ENCODE data around the gene NCAPD2.

The NCAPD2 gene

GRCh38 chr12:6560501-6561205, 66.8 kb downstream of the NCAPD2 start:
- DNase-seq (ENCODE audit: extremely low spot score): no peak
- CTCF ChIA-PET: interaction anchor here (0.8 to 20.9 kb wide), 3 partner anchors 10 to 21 kb away, joined by 3 to 280 read pairs (median 6); partner anchors contain the start of gene GAPDH
- POLR2A ChIA-PET: interaction anchor here (0.5 to 0.7 kb wide), 2 partner anchors 21 to 74 kb away, joined by 3 to 6 read pairs; no protein-coding TSS in a partner anchor
- TF ChIP-seq, protein P1, sequence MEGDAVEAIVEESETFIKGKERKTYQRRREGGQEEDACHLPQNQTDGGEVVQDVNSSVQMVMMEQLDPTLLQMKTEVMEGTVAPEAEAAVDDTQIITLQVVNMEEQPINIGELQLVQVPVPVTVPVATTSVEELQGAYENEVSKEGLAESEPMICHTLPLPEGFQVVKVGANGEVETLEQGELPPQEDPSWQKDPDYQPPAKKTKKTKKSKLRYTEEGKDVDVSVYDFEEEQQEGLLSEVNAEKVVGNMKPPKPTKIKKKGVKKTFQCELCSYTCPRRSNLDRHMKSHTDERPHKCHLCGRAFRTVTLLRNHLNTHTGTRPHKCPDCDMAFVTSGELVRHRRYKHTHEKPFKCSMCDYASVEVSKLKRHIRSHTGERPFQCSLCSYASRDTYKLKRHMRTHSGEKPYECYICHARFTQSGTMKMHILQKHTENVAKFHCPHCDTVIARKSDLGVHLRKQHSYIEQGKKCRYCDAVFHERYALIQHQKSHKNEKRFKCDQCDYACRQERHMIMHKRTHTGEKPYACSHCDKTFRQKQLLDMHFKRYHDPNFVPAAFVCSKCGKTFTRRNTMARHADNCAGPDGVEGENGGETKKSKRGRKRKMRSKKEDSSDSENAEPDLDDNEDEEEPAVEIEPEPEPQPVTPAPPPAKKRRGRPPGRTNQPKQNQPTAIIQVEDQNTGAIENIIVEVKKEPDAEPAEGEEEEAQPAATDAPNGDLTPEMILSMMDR (IDR thresholded peaks at IDR 0.05; ENCODE audit: control extremely low read depth, extremely low read depth, low read depth, missing control alignments): no peak

- TF ChIP-seq, protein P1 (IDR thresholded peaks at IDR 0.05; ENCODE audit: control extremely low read depth, extremely low read depth, low read depth, missing control alignments): no peak
- DNase-seq (ENCODE audit: extremely low spot score): no peak
- ChIA-PET POLR2A (no interaction called here), CTCF (interaction anchor here (0.7 to 20.9 kb wide), 15 partner anchors 11 to 328 kb away, joined by 3 to 280 read pairs (median 3); partner anchors contain the start of genes GAPDH and LPAR5)
Observed at GRCh38 chr12:6562881-6563280, 69.0 kb downstream of the NCAPD2 start.

GRCh38 chr12:6563448-6564050, 69.6 kb downstream of the NCAPD2 start:
- TF ChIP-seq, protein P1 (IDR thresholded peaks at IDR 0.05; ENCODE audit: control extremely low read depth, extremely low read depth, low read depth, missing control alignments): peak; percentile 74
- ChIA-PET CTCF (interaction anchor here (0.6 to 20.9 kb wide), 19 partner anchors 12 to 328 kb away, joined by 3 to 280 read pairs (median 4); partner anchors contain the start of genes GAPDH and LPAR5), POLR2A (no interaction called here)
- peak; percentile 71 for DNase-seq (ENCODE audit: extremely low spot score)

DNA sequence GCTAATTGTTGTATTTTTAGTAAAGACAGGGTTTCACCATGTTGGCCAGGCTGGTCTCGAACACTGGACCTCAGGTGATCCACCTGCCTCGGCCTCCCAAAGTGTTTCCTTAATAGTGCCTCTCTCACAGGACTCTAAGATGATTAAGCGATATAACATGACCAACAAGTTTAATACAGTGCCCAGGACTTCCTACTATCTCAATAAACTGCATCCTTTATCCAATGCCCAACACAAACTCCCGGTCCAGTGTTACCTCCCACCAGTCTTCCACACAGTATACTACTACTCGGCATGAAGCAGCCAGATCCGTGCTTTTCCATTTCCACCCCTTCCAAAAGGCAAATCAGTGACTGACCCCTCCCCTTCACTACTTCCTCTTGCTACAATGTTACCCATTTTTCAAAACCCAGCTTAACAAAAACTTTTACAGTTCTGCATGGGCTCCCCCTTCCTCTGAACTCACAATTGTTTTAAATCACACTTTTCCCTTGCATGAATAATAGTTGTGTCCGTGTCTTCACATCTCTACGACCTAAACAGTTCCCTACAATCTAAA, 73.3 kb downstream of the NCAPD2 start:
- POLR2A ChIA-PET: no interaction called here
- CTCF ChIA-PET: interaction anchor here (1.4 to 20.9 kb wide), 5 partner anchors 9 to 28 kb away, joined by 6 to 280 read pairs (median 23); partner anchors contain the start of gene GAPDH
- no peak for DNase-seq (ENCODE audit: extremely low spot score)
- TF ChIP-seq, protein P1 (IDR thresholded peaks at IDR 0.05; ENCODE audit: control extremely low read depth, extremely low read depth, low read depth, missing control alignments): no peak

- CTCF ChIA-PET: interaction anchor here (3.7 to 20.9 kb wide), 2 partner anchors 12 to 30 kb away, joined by 23 to 280 read pairs; partner anchors contain the start of gene GAPDH
- POLR2A ChIA-PET: interaction anchor here (0.7 kb wide), 1 partner anchor 1476 kb away, joined by 3 read pairs; no protein-coding TSS in a partner anchor
- TF ChIP-seq, protein P1 (IDR thresholded peaks at IDR 0.05; ENCODE audit: control extremely low read depth, extremely low read depth, low read depth, missing control alignments): no peak
- DNase-seq (ENCODE audit: extremely low spot score): no peak
Observed at GRCh38 chr12:6569312-6569711, 75.4 kb downstream of the NCAPD2 start.

DNA sequence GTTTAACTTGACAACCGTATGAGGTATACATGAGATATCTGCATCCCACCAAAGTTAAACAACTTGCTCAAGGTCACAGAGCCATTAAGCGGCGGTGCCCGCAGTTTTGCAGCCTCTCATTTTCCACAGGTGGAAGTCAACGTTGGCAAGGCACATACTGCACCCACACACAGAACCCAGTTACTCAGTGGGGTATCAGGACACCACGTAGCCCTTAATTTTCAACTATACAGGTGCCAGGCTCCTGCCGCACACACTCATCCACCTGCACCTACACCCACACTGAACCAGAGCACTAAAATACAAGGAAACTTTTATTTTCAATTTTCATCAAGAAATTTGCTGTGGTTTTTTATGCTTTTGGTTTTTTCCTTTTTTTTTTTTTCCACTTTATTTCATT, 75.9 kb downstream of the NCAPD2 start:
- ChIA-PET POLR2A (no interaction called here), CTCF (interaction anchor here (1.0 to 2.7 kb wide), 11 partner anchors 10 to 197 kb away, joined by 3 to 13 read pairs (median 6); no protein-coding TSS in a partner anchor)

More for the DNA sequence above, 75.9 kb downstream of the NCAPD2 start:
- DNase-seq (ENCODE audit: extremely low spot score): no peak
- TF ChIP-seq, protein P1 (IDR thresholded peaks at IDR 0.05; ENCODE audit: control extremely low read depth, extremely low read depth, low read depth, missing control alignments): no peak

All from GM10248 (cell line).